Body of pancreas (tissue), 4 donors: Measurements from ENCODE around the gene MAL. TPM values are rescaled to one million over a fixed set of nuclear protein-coding genes. Genes with fewer than 3 reads are reported as not detected.

Experiments
- ATAC-seq: fragments of 150-250 bp; one replicate; pipeline ENCODE4 v1.9.1; 2016
- DNase-seq, 4 donors: peaks; one replicate each; pipeline ENCODE4 v3.0.0-alpha.2; 2019
- H3K27ac ChIP-seq, 4 donors: fragments of 200-600 bp; sonication (generic); 1 replicate in 3 of 4; 2 replicates in 1 of 4; pipeline versions ENCODE4 v1.5.1 to v1.6.1; 2016 to 2019; ENCODE audit warnings: mild to moderate bottlenecking in 1 of 4, mixed read lengths in 1 of 4, moderate library complexity in 1 of 4
- H3K27me3 ChIP-seq, 2 donors: fragments of 200-600 bp; sonication (generic); one replicate each; pipeline ENCODE4 v1.6.0; 2016; ENCODE audit warnings: mild to moderate bottlenecking in 1 of 2
- H3K36me3 ChIP-seq, 2 donors: fragments of 200-600 bp; sonication (generic); replicated peaks in 1 of 2; 2 replicates each; pipeline ENCODE4 v1.5.1; 2016; ENCODE audit warnings: low read depth in 2 of 2; ENCODE audit not compliant: insufficient read depth in 1 of 2
- H3K4me1 ChIP-seq: fragments of 200-600 bp; sonication (generic); one replicate; pipeline ENCODE4 v1.6.0; 2016
- H3K4me3 ChIP-seq, 2 donors: fragments of 200-600 bp; sonication (generic); 1 replicate in 1 of 2; 2 replicates in 1 of 2; pipeline ENCODE4 v1.5.1; 2016 to 2019
- H3K9me3 ChIP-seq, 3 donors: fragments of 200-600 bp; sonication (generic); 1 replicate in 2 of 3; 2 replicates in 1 of 3; pipeline ENCODE4 v1.5.1; 2016
- CTCF ChIP-seq, 7 experiments: fragments of 450-650 bp in 4 of 7; fragments of 200-600 bp in 3 of 7; sonication (generic) in 3 of 7; IDR thresholded peaks; one replicate each; pipeline ENCODE4 v1.5.1; 2016 to 2019; ENCODE audit warnings: antibody characterized with exemption in 7 of 7
- POLR2A ChIP-seq, 3 donors: fragments of 450-650 bp; IDR thresholded peaks; one replicate each; pipeline ENCODE4 v1.6.1; 2016; ENCODE audit warnings: antibody characterized with exemption in 3 of 3, mild to moderate bottlenecking in 2 of 3
- WGBS, 2 donors: methylation state at CpG; one replicate each; pipeline ENCODE4 v1.1.5; 2017; 5-methylcytosine and 5-hydroxymethylcytosine counted together
- intact Hi-C: fragments of 100-400 bp; cut with DNase I; formaldehyde crosslinking; loops from one replicate; pipeline ENCODE4 v1.15.1; 2023
- total RNA-seq, 2 donors: library from RNA; depleted of rRNA; stranded (reverse); fragments of >200 nt; gene quantifications; one replicate each; pipeline ENCODE4 v1.1.0, GENCODE V29; 2016

Gene MAL
- total RNA-seq, 2 donors from 2014 or later = not detected

- TF ChIP-seq POLR2A (IDR thresholded peaks at IDR 0.05) (no peak), CTCF (IDR thresholded peaks at IDR 0.05) (no peak)
- Histone ChIP-seq H3K27ac (no peak overlapping the region), H3K4me3 (no peak overlapping the region), H3K36me3 (no peaks in the 10 kb centered on the region), H3K4me1 (peaks cover 12% of the 10 kb centered on the region), H3K9me3 (no peaks in the 10 kb centered on the region), H3K27me3 (no peaks in the 10 kb centered on the region)
- ATAC-seq (no peak), DNase-seq (no peak)
- intact Hi-C loops = no loop called here
- WGBS, 2 donors = 73 to 81% methylated on average over 6 of the region's 6 CpGs
These were observed 14.5 kb downstream of the MAL start for GRCh38 chr2:95039978-95040377.

GRCh38 chr2:95040426-95040825 lies 14.9 kb downstream of the MAL start:
- H3K27ac ChIP-seq = no peak overlapping the region
- 52 to 54% methylated on average over 4 to 6 of the region's 6 CpGs for WGBS, 2 donors
- no peak for ATAC-seq
- H3K27me3 ChIP-seq = no peaks in the 10 kb centered on the region
- no peak for DNase-seq
- H3K4me3 ChIP-seq = no peak overlapping the region
- H3K4me1 ChIP-seq = peaks cover 12% of the 10 kb centered on the region
- H3K9me3 ChIP-seq = no peaks in the 10 kb centered on the region
- TF ChIP-seq POLR2A (IDR thresholded peaks at IDR 0.05) (no peak), CTCF (IDR thresholded peaks at IDR 0.05) (no peak)
- intact Hi-C loops = no loop called here
- H3K36me3 ChIP-seq = no peaks in the 10 kb centered on the region

- H3K9me3 ChIP-seq = no peaks in the 10 kb centered on the region
- peaks cover 12% of the 10 kb centered on the region for H3K4me1 ChIP-seq
- intact Hi-C loops = no loop called here
- WGBS, 2 donors = 77 to 78% methylated on average over 10 of the region's 10 CpGs
- no peaks in the 10 kb centered on the region for H3K36me3 ChIP-seq
- TF ChIP-seq CTCF (IDR thresholded peaks at IDR 0.05) = no peak
- ATAC-seq = no peak
- no peak overlapping the region for H3K27ac ChIP-seq
- DNase-seq = no peak
- H3K27me3 ChIP-seq = no peaks in the 10 kb centered on the region
- H3K4me3 ChIP-seq = no peak overlapping the region
These were observed 15.7 kb downstream of the MAL start for GRCh38 chr2:95041060-95041823.

- no peaks in the 10 kb centered on the region for H3K9me3 ChIP-seq
- WGBS, 2 donors = 73 to 74% methylated on average over 11 of the region's 11 CpGs
- no peak for ATAC-seq
- H3K36me3 ChIP-seq = no peaks in the 10 kb centered on the region
- peaks cover 12% of the 10 kb centered on the region for H3K4me1 ChIP-seq
- no peaks in the 10 kb centered on the region for H3K27me3 ChIP-seq
- no peak overlapping the region for H3K27ac ChIP-seq
- intact Hi-C loops = no loop called here
- H3K4me3 ChIP-seq = no peak overlapping the region
- no peak for DNase-seq
- TF ChIP-seq CTCF (IDR thresholded peaks at IDR 0.05) = no peak
- no peak for TF ChIP-seq POLR2A (IDR thresholded peaks at IDR 0.05)
These were observed 16.4 kb downstream of the MAL start for GRCh38 chr2:95041824-95042442.
